ENCODE results near the gene SLX9.
A peak's percentile ranks its signal among the peaks of the same experiment; 100 is the strongest.

Gene SLX9

GRCh38 chr21:44947930-44948331, 8.1 kb downstream of the SLX9 start:
- DNase-seq (ENCODE audit: low spot score) = no peak

- DNase-seq (ENCODE audit: low spot score) = no peak
Measured at GRCh38 chr21:44948426-44949120, 8.7 kb downstream of the SLX9 start.

- no peak for DNase-seq (ENCODE audit: low spot score)
Measured at GRCh38 chr21:44949161-44949778, 9.4 kb downstream of the SLX9 start.

GRCh38 chr21:44949779-44950198, 10.0 kb downstream of the SLX9 start:
- peak; percentile 53 for DNase-seq (ENCODE audit: low spot score)

- no peak for DNase-seq (ENCODE audit: low spot score)
Measured at GRCh38 chr21:44950351-44950750, 10.5 kb downstream of the SLX9 start.

- DNase-seq (ENCODE audit: low spot score) = no peak
Measured at GRCh38 chr21:44951186-44951915, 11.5 kb downstream of the SLX9 start.

- DNase-seq (ENCODE audit: low spot score) = no peak
Measured at GRCh38 chr21:44952116-44952928, 12.5 kb downstream of the SLX9 start.

GRCh38 chr21:44952929-44953627, 13.2 kb downstream of the SLX9 start:
- DNase-seq (ENCODE audit: low spot score) = no peak

GRCh38 chr21:44953628-44954021, 13.8 kb downstream of the SLX9 start:
- no peak for DNase-seq (ENCODE audit: low spot score)

- no peak for DNase-seq (ENCODE audit: low spot score)
Measured at GRCh38 chr21:44954281-44954771, 14.5 kb downstream of the SLX9 start.

- no peak for DNase-seq (ENCODE audit: low spot score)
Measured at GRCh38 chr21:44955141-44955797, 15.4 kb downstream of the SLX9 start.

GRCh38 chr21:44955798-44956175, 16.0 kb downstream of the SLX9 start:
- DNase-seq (ENCODE audit: low spot score) = no peak

GRCh38 chr21:44956356-44957046, 16.7 kb downstream of the SLX9 start:
- DNase-seq (ENCODE audit: low spot score) = no peak

- no peak for DNase-seq (ENCODE audit: low spot score)
Measured at GRCh38 chr21:44957047-44957831, 17.4 kb downstream of the SLX9 start.

GRCh38 chr21:44957901-44958451, 18.1 kb downstream of the SLX9 start:
- no peak for DNase-seq (ENCODE audit: low spot score)

- DNase-seq (ENCODE audit: low spot score) = peak; percentile 8
Measured at GRCh38 chr21:44958471-44959191, 18.8 kb downstream of the SLX9 start.

GRCh38 chr21:44959376-44960091, 19.7 kb downstream of the SLX9 start:
- no peak for DNase-seq (ENCODE audit: low spot score)

All from pons (tissue), 1 donor.